ACC112 (cell line): ENCODE measurements around the gene APBA2.

Experiments
- H2AFZ ChIP-seq: fragments of 200-600 bp; sonication (generic); one replicate; pipeline ENCODE4 v1.6.0; 2017; ENCODE audit warnings: antibody characterized with exemption, low read length; ENCODE audit not compliant: unreplicated experiment
- H3K27ac ChIP-seq: fragments of 200-600 bp; sonication (generic); 2 replicates; pipeline ENCODE4 v1.5.1; 2014; ENCODE audit warnings: low read depth, mild to moderate bottlenecking, antibody characterized with exemption, low read length, moderate library complexity
- H3K27me3 ChIP-seq: fragments of 200-600 bp; sonication (generic); 2 replicates; pipeline ENCODE4 v1.6.1; 2014; ENCODE audit warnings: mild to moderate bottlenecking, antibody characterized with exemption, low read length, moderate library complexity, mixed read lengths; ENCODE audit not compliant: insufficient read depth
- H3K36me3 ChIP-seq: fragments of 200-600 bp; sonication (generic); 2 replicates; pipeline ENCODE4 v1.6.1; 2016; ENCODE audit warnings: mild to moderate bottlenecking, antibody characterized with exemption, low read length, moderate library complexity, mixed read lengths; ENCODE audit not compliant: insufficient read depth
- H3K4me1 ChIP-seq: fragments of 200-600 bp; sonication (generic); one replicate; pipeline ENCODE4 v1.6.1; 2016; ENCODE audit warnings: low read length, mixed read lengths; ENCODE audit not compliant: insufficient read depth, unreplicated experiment, control insufficient read depth
- H3K4me3 ChIP-seq: fragments of 200-600 bp; sonication (generic); 2 replicates; pipeline ENCODE4 v1.5.1; 2014; ENCODE audit warnings: mild to moderate bottlenecking, low read depth, low read length
- H3K79me2 ChIP-seq: fragments of 200-600 bp; sonication (generic); one replicate; pipeline ENCODE4 v1.6.0; 2016; ENCODE audit warnings: low read length; ENCODE audit not compliant: control insufficient read depth, unreplicated experiment, insufficient read depth

Gene APBA2

GRCh38 chr15:29106551-29107290 is 220.9 kb downstream of the APBA2 start:
- H3K27me3 ChIP-seq = no peaks in the 10 kb centered on the region
- H2AFZ ChIP-seq = no peak overlapping the region
- H3K4me1 ChIP-seq = peaks cover 6% of the 10 kb centered on the region
- no peaks in the 10 kb centered on the region for H3K36me3 ChIP-seq
- H3K4me3 ChIP-seq = no peak overlapping the region
- H3K27ac ChIP-seq = no peak overlapping the region
- no peaks in the 10 kb centered on the region for H3K79me2 ChIP-seq

GRCh38 chr15:29107291-29107890 is 221.6 kb downstream of the APBA2 start:
- Histone ChIP-seq H3K36me3 (no peaks in the 10 kb centered on the region), H3K79me2 (no peaks in the 10 kb centered on the region), H2AFZ (no peak overlapping the region), H3K27me3 (no peaks in the 10 kb centered on the region), H3K27ac (no peak overlapping the region), H3K4me3 (no peak overlapping the region), H3K4me1 (peaks cover 6% of the 10 kb centered on the region)

GRCh38 chr15:29107971-29108645 is 222.3 kb downstream of the APBA2 start:
- Histone ChIP-seq H3K27me3 (no peaks in the 10 kb centered on the region), H3K27ac (no peak overlapping the region), H3K4me1 (peaks cover 3% of the 10 kb centered on the region), H3K4me3 (no peak overlapping the region), H3K79me2 (no peaks in the 10 kb centered on the region), H2AFZ (no peak overlapping the region), H3K36me3 (no peaks in the 10 kb centered on the region)

- Histone ChIP-seq H2AFZ (no peak overlapping the region), H3K36me3 (no peaks in the 10 kb centered on the region), H3K4me1 (no peaks in the 10 kb centered on the region), H3K27ac (no peak overlapping the region), H3K79me2 (no peaks in the 10 kb centered on the region), H3K4me3 (no peak overlapping the region), H3K27me3 (no peaks in the 10 kb centered on the region)
These were observed 224.0 kb downstream of the APBA2 start for GRCh38 chr15:29109762-29110161.

- Histone ChIP-seq H3K27ac (no peak overlapping the region), H2AFZ (no peak overlapping the region), H3K27me3 (no peaks in the 10 kb centered on the region), H3K36me3 (no peaks in the 10 kb centered on the region), H3K79me2 (no peaks in the 10 kb centered on the region), H3K4me1 (no peaks in the 10 kb centered on the region), H3K4me3 (no peak overlapping the region)
These were observed 224.4 kb downstream of the APBA2 start for GRCh38 chr15:29110176-29110575.

- no peak overlapping the region for H3K4me3 ChIP-seq
- H3K4me1 ChIP-seq = no peaks in the 10 kb centered on the region
These were observed 225.0 kb downstream of the APBA2 start for GRCh38 chr15:29110733-29111132.

GRCh38 chr15:29111705-29112281 is 226.0 kb downstream of the APBA2 start:
- no peaks in the 10 kb centered on the region for H3K79me2 ChIP-seq
- H3K36me3 ChIP-seq = no peaks in the 10 kb centered on the region
- no peak overlapping the region for H2AFZ ChIP-seq
- H3K4me3 ChIP-seq = no peak overlapping the region
- no peaks in the 10 kb centered on the region for H3K4me1 ChIP-seq
- no peak overlapping the region for H3K27ac ChIP-seq
- H3K27me3 ChIP-seq = no peaks in the 10 kb centered on the region; the same call in 1 of the 2 replicates

More at GRCh38 chr15:29110733-29111132, 225.0 kb downstream of the APBA2 start:
- H3K27ac ChIP-seq = no peak overlapping the region
- no peaks in the 10 kb centered on the region for H3K79me2 ChIP-seq
- no peaks in the 10 kb centered on the region for H3K36me3 ChIP-seq
- H3K27me3 ChIP-seq = no peaks in the 10 kb centered on the region; the same call in 1 of the 2 replicates
- no peak overlapping the region for H2AFZ ChIP-seq

GRCh38 chr15:29113336-29114220 is 227.8 kb downstream of the APBA2 start:
- Histone ChIP-seq H3K4me3 (no peak overlapping the region), H3K36me3 (no peaks in the 10 kb centered on the region), H2AFZ (no peak overlapping the region), H3K79me2 (no peaks in the 10 kb centered on the region), H3K27ac (no peak overlapping the region), H3K27me3 (no peaks in the 10 kb centered on the region; the same call in 1 of the 2 replicates), H3K4me1 (no peaks in the 10 kb centered on the region)

- H3K4me3 ChIP-seq = no peak overlapping the region
- no peak overlapping the region for H2AFZ ChIP-seq
- H3K27ac ChIP-seq = no peak overlapping the region
- no peaks in the 10 kb centered on the region for H3K79me2 ChIP-seq
- no peaks in the 10 kb centered on the region for H3K36me3 ChIP-seq
- no peaks in the 10 kb centered on the region; the same call in 1 of the 2 replicates for H3K27me3 ChIP-seq
- H3K4me1 ChIP-seq = no peaks in the 10 kb centered on the region
These were observed 228.7 kb downstream of the APBA2 start for GRCh38 chr15:29114221-29115092.
